ENCODE data around the gene CCAR1.
"Not testable (repeated sequence)": the region's sequence is repeated elsewhere in the genome, so short reads cannot be mapped to it uniquely, and the experiment has no call there.

Gene CCAR1

DNA sequence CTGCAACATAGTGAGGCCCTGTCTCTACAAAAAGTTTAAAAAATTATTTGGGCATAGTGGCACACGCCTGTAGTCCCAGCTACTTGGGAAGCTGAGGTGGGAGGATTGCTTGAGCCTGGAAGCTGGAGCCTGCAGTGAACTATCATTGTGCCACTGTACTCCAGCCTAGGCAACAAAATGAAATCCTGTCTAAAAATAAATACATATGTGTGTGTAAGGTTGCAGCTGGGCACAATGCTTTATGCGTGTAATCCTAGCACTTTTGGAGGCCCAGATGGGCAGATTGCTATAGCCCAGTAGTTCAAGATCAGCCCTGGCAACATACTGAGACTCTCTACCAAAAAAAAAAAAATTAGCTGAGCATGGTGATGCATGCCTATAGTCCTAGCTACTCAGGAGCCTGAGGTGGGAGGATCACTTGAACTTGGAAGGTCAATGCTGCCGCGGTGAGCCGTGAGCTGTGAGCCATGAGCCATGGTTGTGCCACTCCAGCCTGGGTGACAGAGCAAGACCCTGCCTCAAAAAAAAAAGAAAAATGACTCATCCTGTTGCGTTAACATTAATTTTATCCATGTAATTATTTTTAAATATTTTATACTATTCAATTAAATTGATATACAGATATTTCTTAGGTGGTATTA is 38.3 kb downstream of the CCAR1 start:
- no peak for DNase-seq

DNA sequence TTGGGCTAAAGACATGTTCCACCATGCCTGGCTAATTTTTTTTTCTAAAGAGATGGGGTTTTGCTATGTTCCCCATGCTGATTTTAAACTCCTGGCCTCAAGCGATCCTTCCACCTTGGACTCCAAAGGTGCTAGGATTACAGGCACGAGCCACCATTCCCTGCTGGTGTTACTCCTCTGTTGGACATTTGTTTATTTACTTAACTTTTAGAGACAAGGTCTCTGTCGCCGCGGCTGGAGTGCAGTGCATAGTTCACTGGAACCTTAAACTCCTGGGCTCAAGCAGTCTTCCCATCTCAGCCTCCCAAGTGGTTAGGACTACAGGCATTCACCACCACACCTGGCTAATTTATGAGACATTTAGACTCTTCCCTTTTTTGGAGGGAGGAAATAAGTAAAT is 38.9 kb downstream of the CCAR1 start:
- no peak for DNase-seq

DNA sequence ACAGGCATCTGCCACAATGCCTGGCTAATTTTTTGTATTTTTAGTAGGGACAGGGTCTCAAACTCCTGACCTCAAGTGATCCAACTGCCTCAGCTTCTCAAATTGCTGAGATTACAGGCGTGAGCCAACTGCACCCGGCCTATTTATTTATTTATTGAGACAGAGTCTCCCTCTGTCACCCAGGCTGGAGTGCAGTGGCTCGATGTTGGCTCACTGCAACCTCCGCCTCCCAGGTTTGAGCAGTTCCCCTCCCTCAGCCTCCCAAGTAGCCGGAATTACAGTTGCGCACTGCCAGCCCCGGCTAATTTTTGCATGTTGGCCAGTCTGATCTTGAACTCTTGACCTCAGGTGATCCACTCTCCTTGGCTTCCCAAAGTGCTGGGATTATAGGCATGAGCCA is 46.4 kb downstream of the CCAR1 start:
- not testable (repeated sequence) for DNase-seq

DNA sequence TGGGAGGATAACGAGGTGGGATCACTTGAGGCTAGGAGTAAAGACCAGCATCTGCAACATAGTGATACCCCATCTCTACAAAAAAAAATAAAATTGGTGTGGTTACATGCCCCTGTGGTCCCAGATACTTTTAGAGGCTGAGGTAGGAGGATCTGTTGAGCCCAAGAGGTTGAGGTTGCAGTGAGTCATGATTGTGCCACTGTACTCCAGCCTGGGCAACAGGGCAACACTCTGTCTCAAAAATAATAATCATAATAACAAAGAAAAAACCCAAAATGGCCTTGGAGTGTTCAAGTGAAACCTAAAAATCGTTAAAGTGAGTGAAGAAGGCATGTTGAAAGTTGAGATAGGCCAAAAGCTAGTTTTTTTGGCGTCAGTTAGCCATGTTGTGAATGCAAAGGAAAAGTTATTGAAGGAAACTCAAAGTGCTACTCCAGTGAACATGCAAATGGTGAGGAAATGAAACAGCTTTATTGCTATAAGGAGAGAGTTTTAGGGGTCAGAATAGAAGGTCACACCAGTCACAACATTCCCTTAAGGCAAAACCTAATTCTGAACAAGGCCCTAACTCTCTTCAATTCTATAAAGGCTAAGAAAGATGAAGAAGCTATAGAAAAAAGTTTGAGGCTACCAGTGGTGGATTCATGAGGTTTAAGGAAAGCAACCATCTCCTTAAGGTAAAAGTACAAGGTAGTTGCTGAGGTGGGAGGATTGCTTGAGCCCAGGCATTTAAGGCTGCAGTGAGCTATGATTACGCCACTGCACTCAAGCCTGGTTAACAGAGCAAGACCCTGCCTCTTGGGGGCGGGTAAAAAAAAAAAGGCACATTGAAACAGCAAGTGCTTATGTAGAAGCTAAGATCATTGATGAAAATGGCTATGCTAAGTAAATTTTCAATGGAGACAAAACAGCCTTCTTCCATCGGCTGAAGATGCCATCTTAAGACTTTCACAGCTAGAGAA is 60.9 kb downstream of the CCAR1 start:
- no peak for DNase-seq

DNA sequence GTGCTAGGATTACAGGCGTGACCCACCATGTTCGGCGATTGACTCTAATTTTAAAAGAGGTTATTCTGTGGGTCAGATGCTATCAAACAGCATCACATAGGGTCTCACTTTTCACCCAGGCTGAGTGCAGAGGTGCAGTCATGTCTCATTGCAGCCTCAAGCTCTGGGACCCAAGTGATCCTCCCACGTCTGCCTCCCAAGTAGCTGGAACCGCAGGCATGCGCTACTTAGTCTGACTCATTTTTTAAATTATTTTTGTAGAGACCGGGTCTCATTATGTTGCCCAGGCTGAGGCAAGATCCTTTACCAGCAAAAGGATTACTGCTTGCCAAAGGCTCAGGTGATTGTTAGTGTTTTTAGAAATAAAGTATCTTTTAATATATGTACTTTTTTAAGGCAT is 63.4 kb downstream of the CCAR1 start:
- DNase-seq: no peak

DNA sequence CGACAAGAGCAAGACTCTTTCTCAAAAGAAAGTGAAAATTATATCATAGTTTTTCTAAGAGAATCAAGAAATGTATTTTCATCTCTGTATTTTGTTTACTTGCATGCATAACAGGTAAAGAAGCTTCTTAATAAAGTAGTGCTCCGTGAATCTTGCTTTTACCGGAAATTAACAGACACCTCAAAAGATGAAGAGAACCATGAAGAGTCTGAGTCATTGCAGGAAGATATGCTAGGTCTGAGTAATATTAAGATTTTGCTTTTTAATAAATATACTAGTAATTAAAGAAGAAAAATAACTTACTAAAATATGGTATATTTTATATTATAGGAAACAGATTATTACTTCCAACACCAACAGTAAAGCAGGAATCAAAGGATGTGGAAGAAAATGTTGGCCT is 66.8 kb downstream of the CCAR1 start:
- no peak for DNase-seq

DNA sequence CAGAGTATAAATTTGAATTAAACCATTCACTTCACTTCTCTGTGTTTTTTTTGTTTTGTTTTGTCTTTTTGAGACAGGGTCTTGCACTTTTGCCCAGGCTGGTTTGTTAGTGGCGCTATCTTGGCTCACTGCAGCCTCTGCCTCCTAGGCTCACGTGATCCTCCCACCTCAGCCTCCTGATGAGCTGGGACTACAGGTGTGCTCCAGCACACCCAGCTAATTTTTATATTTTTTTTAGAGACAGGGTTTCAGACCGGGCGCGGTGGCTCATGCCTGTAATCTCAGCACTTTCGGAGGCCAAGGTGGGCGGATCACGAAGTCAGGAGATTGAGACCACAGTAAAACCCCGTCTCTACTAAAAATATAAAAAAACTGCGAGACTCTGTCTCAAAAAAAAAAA is 69.4 kb downstream of the CCAR1 start:
- DNase-seq: no peak

DNA sequence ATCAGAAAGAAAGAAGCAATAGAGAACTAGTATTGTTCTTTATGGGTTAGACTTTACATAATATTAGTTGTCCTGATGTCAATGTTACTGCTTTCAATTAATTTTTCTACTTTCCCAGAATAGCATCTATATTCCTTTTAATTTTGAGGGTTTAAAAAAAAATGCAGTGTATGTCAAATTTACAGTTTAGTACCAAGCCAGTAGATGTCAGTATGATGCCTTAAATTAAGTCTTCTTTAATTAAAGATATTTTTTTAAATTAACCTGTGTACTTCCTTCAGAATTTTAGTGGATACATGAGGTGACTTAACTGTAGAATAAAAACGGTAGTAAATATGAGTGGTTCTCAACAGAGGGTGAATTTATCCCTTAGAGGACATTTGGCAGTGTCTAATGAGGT is 71.1 kb downstream of the CCAR1 start:
- no peak for DNase-seq

DNA sequence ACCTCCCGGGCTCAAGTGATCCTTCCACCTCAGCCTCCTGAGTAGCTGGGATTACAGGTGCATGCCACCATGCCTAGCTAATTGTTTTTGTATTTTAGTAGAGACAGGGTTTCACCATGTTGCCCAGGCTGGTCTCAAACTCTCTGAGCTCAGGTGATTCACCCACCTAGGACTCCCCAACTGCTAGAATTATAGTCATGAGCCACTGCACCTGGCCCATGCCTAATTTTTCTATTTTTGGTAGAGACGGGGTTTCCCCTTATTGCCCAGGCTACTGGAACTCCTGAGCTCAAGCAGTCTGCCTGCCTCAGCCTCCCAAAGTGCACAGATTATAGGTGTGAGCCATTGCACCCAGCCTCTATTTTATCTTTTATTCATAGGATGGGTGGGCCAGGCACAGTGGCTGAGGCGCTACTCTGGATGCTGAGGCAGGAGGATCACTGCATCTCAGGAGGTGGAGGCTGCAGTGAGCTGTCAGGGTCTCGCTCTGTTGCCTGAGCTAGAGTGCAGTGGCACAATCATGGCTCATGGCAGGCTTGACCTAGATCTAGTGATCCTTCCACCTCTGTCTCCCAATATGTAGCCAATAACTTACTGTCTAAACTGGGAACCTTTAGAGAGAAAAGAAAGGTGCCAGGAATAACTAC is 75.0 kb downstream of the CCAR1 start:
- no peak for DNase-seq

DNA sequence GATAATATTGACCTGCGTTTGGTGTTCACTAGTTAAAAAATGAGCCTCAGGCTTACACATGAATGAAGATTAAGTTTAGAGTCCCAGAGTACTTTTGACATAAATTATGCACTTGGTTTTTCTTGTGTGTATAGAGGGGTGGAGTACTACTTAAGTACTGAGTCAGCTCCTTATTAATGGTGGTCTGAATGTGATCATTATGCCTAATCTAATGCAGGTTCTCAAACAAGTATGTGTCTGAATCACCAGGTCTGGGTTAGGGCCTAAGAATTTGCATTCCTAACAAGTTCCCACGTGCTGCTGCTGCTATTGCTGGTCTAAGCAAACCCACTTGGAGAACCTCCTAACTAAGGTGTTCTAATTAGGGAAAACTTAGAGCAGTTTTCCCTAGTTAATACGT is 75.6 kb downstream of the CCAR1 start:
- DNase-seq: no peak

DNA sequence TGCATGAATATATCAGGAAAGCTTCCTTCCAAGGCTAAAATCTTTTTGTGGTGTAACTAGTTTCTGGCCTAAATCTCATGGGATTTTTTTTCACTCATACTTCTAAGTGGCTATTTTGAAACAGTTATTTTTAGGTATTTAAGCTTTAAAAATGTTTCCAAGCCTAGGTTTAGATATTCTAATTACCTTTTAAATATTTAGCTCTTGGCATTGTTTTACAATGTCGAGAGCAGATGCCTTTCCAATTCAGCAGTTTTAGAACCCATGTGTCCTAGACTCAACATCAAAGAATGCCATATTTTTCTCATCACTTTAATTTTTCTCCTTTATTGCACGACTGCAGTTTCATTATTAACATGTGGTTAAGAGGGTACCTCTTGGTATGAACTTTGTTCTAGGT is 79.2 kb downstream of the CCAR1 start:
- no peak for DNase-seq

DNA sequence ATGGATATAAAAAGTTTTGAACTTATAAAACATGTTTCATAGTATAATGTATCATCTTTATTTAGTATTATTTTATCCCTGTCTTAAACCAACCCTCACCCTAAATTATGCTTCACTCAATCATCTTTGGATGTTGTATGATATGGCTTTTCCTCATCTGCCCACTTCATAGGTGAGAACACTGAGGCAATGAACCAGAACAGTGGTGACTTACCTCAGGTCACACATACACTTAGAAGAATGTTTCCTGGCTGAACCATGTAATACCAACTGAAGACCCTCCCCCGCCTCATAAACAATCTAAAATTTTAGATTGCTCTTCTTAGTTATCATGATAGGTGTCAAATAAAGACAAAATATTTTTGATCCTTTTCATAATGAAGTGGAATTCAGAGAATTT is 83.7 kb downstream of the CCAR1 start:
- no peak for DNase-seq

DNA sequence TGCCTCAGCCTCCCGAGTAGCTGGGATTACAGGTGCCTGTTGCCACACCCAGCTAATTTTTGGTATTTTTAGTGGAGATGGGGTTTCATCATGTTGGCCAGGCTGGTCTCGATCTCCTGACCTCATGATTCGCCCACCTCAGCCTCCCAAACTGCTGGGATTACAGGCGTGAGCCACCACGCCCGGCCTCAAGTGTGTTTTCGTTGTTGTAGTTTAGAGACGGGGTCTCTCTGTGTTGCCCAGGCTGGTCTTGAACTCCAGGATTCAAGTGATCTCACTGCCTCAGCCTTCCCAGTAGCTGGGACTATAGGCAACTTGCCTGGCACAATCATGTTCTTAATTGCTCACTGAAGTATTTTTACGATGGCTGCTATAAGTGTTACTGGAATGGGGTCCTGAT is 89.8 kb downstream of the CCAR1 start:
- DNase-seq: not testable (repeated sequence)

DNA sequence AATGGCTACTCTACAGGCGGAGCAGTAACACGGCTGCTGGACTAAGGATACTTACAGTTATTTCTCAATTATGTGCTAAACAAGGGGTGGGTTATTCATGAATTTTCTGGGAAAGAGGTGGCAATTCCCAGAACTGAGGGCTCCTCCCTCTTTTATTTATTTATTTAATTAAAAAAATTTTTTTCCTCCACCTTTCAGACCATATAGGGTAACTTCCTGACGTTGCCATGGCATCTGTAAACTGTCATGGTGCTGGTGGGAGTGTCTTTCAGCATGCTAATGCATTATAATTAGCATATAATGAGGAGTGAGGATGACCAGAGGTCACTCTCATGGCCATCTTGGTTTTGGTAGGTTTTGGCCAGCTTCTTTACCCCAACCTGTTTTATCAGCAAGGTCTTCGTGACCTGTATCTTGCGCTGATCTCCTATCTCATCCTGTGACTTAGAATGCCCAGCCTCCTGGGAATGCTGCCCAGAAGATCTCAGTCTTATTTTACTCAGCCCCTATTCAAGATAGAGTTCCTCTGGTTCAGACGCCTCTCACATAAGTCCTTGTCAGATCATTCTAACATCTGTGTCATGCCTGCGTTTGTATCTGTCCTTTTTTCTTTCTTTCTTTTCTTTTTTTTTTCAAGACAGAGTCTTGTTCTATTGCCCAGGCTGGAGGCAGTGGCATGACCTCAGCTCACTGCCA is 90.4 kb downstream of the CCAR1 start:
- DNase-seq: no peak

DNA sequence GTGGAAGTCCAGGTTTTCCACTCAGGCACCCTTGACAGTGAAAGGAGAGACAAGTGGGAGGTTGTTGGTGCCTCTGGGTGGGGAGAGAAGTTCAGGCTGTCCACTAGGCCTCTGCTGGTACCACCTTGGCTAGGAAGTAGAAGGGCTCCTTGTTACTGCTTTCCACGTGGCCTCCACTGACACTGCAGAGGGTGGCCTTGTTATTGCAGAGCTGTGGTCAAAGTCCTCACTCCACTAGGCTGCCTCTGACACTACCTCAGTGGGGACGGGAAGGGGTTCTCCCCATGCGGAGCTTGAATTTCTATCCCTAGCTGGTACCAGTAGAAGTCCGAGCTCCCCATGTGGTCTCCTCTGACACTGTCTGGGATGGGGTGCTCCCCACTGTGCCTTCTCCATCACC is 91.4 kb downstream of the CCAR1 start:
- DNase-seq: no peak

DNA sequence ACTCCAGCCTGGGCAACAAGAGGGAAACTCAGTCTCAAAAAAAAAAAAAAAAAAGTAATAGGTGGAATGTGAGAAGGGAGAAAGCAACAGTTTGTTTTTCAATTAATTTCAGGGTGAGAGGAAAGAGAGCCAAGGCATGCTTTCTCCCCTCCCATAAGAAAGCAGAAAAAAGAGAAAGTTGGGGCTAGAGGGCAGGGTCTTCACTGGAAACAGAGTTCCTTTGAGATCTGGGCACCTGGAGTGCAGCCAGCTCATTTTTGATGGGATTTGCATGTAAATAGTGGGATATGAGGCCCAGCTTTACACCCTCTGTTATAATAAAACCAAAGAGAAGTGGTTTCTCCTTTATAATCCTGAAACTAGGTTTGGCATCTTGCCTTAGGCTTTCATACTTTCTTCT is 92.5 kb downstream of the CCAR1 start:
- DNase-seq: no peak

DNA sequence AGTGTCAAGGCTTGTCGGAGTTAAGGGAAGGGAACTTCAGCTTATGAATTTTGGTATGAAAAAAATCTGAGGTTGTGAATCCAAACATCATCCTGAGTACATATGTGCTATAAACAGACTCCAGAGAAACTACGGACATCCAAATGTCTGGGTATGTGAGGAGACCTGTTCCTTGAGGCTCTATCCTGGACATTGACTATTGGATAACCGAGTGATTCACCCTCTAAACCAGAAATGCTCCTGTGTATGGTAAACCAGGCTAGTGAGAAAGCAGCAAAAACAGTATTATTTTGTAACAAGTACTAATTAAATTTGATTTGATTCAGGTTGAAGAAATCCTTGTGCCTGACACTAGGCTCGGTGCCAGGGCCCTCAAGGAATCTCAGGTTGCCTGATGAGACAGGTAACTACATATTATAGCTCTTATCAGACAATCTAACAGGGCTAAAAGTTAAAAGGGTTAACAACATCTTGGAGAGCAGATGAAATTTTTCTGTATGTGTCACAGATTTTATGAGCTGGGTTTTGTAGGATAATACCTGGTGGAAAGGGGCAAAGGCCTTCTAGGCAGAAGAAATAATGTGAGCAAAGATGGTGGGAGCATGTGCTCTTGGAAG is 95.9 kb downstream of the CCAR1 start:
- no peak for DNase-seq

DNA sequence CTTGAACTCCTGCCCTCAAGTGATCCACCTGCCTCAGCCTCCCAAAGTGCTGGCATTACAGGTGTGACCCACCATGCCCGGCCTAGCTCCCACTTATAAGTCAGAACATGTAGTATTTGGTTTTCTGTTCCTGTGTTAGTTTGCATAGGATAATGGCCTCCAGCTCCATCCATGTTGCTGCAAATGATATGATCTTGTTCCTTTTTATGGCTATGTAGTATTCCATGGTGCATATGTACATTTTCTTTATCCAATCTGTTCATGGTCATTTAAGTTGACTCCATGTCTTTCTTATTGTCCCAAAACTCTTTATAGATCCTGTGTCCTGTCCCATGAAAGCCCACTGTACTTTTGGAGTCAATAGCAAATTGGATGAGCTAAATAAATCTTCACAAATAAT is 99.3 kb downstream of the CCAR1 start:
- DNase-seq: not testable (repeated sequence)

DNA sequence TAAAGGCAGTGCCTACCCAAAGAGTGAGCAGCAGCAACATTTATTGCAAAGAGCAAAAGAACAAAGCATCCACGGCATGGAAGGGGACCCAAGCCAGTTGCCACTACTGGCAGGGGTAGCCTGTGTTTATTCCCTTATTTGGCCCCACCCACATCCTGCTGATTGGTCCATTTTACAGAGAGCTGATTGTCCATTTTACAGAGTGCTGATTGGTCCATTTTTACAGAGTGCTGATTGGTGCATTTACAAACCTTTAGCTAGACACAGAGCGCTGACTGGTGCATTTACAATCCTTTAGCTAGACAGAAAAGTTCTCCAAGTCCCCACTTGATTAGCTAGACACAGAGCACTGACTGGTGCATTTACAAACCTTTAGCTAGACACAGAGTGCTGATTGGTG is 101.6 kb downstream of the CCAR1 start:
- DNase-seq: not testable (repeated sequence)

DNA sequence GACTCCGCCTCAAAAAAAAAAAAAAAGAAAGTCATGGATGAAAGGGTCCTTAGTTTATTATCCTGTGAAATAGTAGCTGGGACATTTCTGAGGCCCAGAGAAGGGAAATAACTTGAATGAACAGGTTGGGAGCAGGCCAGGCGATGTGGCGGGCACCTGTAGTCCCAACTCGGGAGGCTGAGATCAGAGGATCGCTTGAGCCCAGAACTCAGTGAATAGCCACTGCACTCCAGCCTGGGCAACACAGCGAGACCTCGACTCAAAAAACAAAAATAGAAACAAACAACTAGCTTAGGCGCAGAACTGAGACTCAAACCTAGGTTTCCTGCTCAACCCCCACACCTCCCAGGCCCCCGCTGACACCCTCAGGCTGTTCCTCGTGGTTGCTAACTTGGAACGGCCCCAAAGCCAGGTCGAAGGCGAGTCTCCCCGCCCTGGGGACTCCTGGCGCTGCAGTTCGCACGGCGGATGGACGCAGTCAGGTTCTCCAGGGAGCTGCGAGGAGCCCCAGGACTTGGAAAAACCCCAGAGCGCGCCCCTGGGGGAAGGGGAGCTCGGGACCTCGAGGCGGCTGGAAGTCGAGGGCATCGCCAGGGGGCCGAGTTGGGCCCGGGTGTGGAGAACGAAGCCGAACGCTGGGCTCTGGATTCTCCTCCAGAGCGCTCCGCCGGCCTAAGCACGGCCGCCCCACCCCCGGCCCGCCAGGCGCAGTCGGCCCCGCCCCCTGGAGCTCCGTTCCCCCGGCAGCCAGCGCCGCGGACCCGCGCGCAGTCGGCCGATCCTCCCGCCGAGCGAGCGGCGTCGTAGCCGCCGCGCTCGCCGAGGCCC is 105.9 kb downstream of the CCAR1 start, which contains the start of gene STOX1:
Gene STOX1, plus strand, starts transcription at position 768 of the 828 bp plus-strand sequence. CDS start 93 bp downstream, outside the sequence.
- no peak for DNase-seq

DNA sequence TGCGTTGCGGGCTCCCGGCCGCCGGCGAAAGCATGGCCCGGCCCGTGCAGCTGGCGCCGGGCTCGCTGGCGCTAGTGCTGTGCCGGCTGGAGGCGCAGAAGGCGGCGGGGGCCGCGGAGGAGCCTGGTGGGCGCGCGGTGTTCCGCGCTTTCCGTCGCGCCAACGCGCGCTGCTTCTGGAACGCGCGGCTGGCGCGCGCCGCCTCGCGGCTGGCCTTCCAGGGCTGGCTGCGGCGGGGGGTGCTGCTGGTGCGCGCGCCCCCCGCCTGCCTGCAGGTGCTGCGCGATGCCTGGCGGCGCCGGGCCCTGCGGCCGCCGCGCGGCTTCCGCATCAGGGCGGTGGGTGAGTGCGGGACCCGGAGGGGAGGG is 106.5 kb downstream of the CCAR1 start:
- DNase-seq: not testable (repeated sequence)

DNA sequence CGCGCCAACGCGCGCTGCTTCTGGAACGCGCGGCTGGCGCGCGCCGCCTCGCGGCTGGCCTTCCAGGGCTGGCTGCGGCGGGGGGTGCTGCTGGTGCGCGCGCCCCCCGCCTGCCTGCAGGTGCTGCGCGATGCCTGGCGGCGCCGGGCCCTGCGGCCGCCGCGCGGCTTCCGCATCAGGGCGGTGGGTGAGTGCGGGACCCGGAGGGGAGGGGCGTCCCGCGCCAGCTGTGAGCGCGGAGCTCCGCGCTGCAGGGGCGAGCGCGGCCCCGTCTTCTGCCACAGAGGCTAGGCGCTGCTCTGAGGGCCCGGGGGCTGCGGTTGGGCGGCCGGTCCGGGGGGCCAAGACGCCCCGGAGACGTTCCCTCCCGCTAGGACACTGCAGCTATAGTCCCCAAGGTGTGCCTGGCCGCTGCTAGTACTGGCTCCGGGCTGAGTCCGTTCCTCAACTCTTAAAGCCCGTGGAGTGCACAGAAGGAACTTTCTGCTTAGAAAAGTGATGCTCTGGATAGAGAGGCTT is 107.1 kb downstream of the CCAR1 start:
- DNase-seq: not testable (repeated sequence)
